Keratinocyte (primary cell): ENCODE data around the gene SELENOO. TPM values are rescaled to one million over a fixed set of nuclear protein-coding genes. Genes with fewer than 3 reads are reported as not detected.

Experiments
- DNase-seq: peaks from one replicate; pipeline ENCODE4 v3.0.0-alpha.2; 2011; ENCODE audit warnings: low read depth, missing footprints, low spot score
- FAIRE-seq: peaks from 2 replicates; lab custom pipeline; 2011; peaks lifted over from hg19 to GRCh38; lab: Jason Lieb, UNC
- H2AFZ ChIP-seq: 2 replicates; pipeline ENCODE4 v1.6.0; 2012; ENCODE audit warnings: low read length, control low read depth, inconsistent platforms; ENCODE audit not compliant: control insufficient read depth
- H3K27ac ChIP-seq: 2 replicates; pipeline ENCODE4 v1.5.1; 2011; ENCODE audit warnings: low read length; ENCODE audit not compliant: control insufficient read depth, insufficient read depth
- H3K27me3 ChIP-seq: 3 replicates; pipeline ENCODE4 v1.6.0; 2011; ENCODE audit warnings: low read length; ENCODE audit not compliant: control insufficient read depth, insufficient read depth; ENCODE audit errors: extremely low read depth
- H3K36me3 ChIP-seq, 2 experiments: 2 replicates in 1 of 2; 3 replicates in 1 of 2; pipeline ENCODE4 v1.5.1; 2011; ENCODE audit warnings: low read length in 2 of 2, mild to moderate bottlenecking in 1 of 2; ENCODE audit not compliant: control insufficient read depth in 2 of 2, insufficient read depth in 2 of 2; ENCODE audit errors: extremely low read depth in 1 of 2
- H3K4me1 ChIP-seq: 3 replicates; pipeline ENCODE4 v1.5.1; 2011; ENCODE audit warnings: low read length; ENCODE audit not compliant: control insufficient read depth, insufficient read depth; ENCODE audit errors: extremely low read depth
- H3K4me2 ChIP-seq: 3 replicates; pipeline ENCODE4 v1.6.0; 2011; ENCODE audit warnings: low read depth, low read length; ENCODE audit not compliant: control insufficient read depth, insufficient read depth; ENCODE audit errors: extremely low read depth
- H3K4me3 ChIP-seq, 3 experiments: fragments of 200-600 bp in 1 of 3; sonication (generic) in 1 of 3; 2 replicates in 2 of 3; 3 replicates in 1 of 3; pipeline ENCODE4 v1.5.1; 2011 to 2016; ENCODE audit warnings: low read length in 3 of 3, mild to moderate bottlenecking in 3 of 3, control low read depth in 2 of 3, inconsistent platforms in 1 of 3, low read depth in 1 of 3, mixed read lengths in 1 of 3, mixed run types in 1 of 3, moderate library complexity in 1 of 3; ENCODE audit not compliant: control insufficient read depth in 2 of 3, insufficient read depth in 2 of 3; ENCODE audit errors: extremely low read depth in 1 of 3
- H3K79me2 ChIP-seq: 2 replicates; pipeline ENCODE4 v1.6.0; 2012; ENCODE audit warnings: low read length; ENCODE audit not compliant: control insufficient read depth, insufficient read depth
- H3K9ac ChIP-seq: 3 replicates; pipeline ENCODE4 v1.6.0; 2011; ENCODE audit warnings: low read length; ENCODE audit not compliant: control insufficient read depth, insufficient read depth; ENCODE audit errors: extremely low read depth
- H3K9me1 ChIP-seq: 3 replicates; pipeline ENCODE4 v1.6.0; 2011; ENCODE audit warnings: low read length; ENCODE audit not compliant: control insufficient read depth, insufficient read depth; ENCODE audit errors: extremely low read depth
- H3K9me3 ChIP-seq: 2 replicates; pipeline ENCODE4 v1.5.1; 2012; ENCODE audit warnings: low read depth, low read length; ENCODE audit not compliant: control insufficient read depth
- H4K20me1 ChIP-seq: 3 replicates; pipeline ENCODE4 v1.6.0; 2011; ENCODE audit warnings: low read length; ENCODE audit not compliant: control insufficient read depth, insufficient read depth; ENCODE audit errors: extremely low read depth
- CTCF ChIP-seq, 3 experiments: IDR thresholded peaks in 1 of 3; conservative IDR thresholded peaks in 1 of 3; optimal IDR thresholded peaks in 1 of 3; 2 replicates in 2 of 3; 3 replicates in 1 of 3; pipeline versions ENCODE3 to v1.5.1; 2011; ENCODE audit warnings: low read length in 3 of 3, mild to moderate bottlenecking in 3 of 3, moderate library complexity in 2 of 3, control low read depth in 1 of 3, inconsistent platforms in 1 of 3; ENCODE audit not compliant: insufficient read depth in 2 of 3; ENCODE audit errors: extremely low read depth in 1 of 3
- EZH2 ChIP-seq: IDR thresholded peaks from one replicate; pipeline ENCODE4 v1.6.1; 2012; ENCODE audit warnings: inconsistent platforms, mild to moderate bottlenecking, low read length, moderate library complexity
- dilution Hi-C: fragments of 300-500 bp; cut with MboI; formaldehyde crosslinking; loops from one replicate; pipeline ENCODE4 v1.7.0; 2020; ENCODE audit warnings: low sequenced_read_pairs; ENCODE audit not compliant: extremely low pct_ligation_motif_present
- polyA plus RNA-seq, 5 experiments: library from polyadenylated mRNA; depleted of rRNA in 3 of 5; stranded (reverse) in 3 of 5; stranded (forward) in 1 of 5; unstranded in 1 of 5; fragments of >200 nt; gene quantifications; 1 replicate in 1 of 5; 2 replicates in 3 of 5; 3 replicates in 1 of 5; pipeline versions ENCODE4 v1.2.1 to v1.2.3, GENCODE V29; 2011 to 2012; ENCODE audit warnings: missing spikeins in 2 of 5, low read depth in 1 of 5, low replicate concordance in 1 of 5

SELENOO gene
- polyA plus RNA-seq, 1 donor (not counting 4 experiments of a cell fraction or from before 2014, with no cell fraction given) = 14.4 TPM

- Histone ChIP-seq H3K9me1 (no peaks in the 10 kb centered on the region), H2AFZ (peak overlapping the region; percentile 6), H3K9ac (no peak overlapping the region), H3K79me2 (peaks cover 2% of the 10 kb centered on the region), H3K4me2 (peak overlapping the region; percentile 83), H3K4me3 (peak overlapping the region; percentile 46 to 75 (median 74)), H3K4me1 (peaks cover 6% of the 10 kb centered on the region), H3K9me3 (no peaks in the 10 kb centered on the region), H3K27ac (no peak overlapping the region), H3K27me3 (no peaks in the 10 kb centered on the region), H4K20me1 (no peaks in the 10 kb centered on the region), H3K36me3 (peaks cover 5 to 9% of the 10 kb centered on the region in 2 experiments)
- DNase-seq = no peak
- TF ChIP-seq EZH2 (no peak), CTCF (optimal IDR thresholded peaks at IDR 0.05 in 1 of 3, IDR thresholded peaks at IDR 0.05 in 1 of 3, conservative IDR thresholded peaks at IDR 0.05 in 1 of 3; ENCODE audit: extremely low read depth in 1 of 3, insufficient read depth in 2 of 3, low read length in 3 of 3) (no peak)
- dilution Hi-C loops = no loop called here
- no peak for FAIRE-seq
These were observed 50.8 kb downstream of the SELENOO start for GRCh38 chr22:50251477-50252081.

- Histone ChIP-seq H3K4me3 (no peak overlapping the region), H3K4me2 (no peak overlapping the region), H3K9me1 (no peaks in the 10 kb centered on the region), H3K27ac (no peak overlapping the region), H2AFZ (no peak overlapping the region), H3K4me1 (peaks cover 6% of the 10 kb centered on the region), H4K20me1 (no peaks in the 10 kb centered on the region), H3K79me2 (no peaks in the 10 kb centered on the region), H3K9me3 (no peaks in the 10 kb centered on the region), H3K27me3 (no peaks in the 10 kb centered on the region), H3K9ac (no peak overlapping the region), H3K36me3 (peaks cover 3 to 5% of the 10 kb centered on the region in 2 experiments)
- DNase-seq (no peak), FAIRE-seq (peak; percentile 88)
- dilution Hi-C loops = no loop called here
- TF ChIP-seq CTCF (optimal IDR thresholded peaks at IDR 0.05 in 1 of 3, IDR thresholded peaks at IDR 0.05 in 1 of 3, conservative IDR thresholded peaks at IDR 0.05 in 1 of 3; ENCODE audit: extremely low read depth in 1 of 3, insufficient read depth in 2 of 3, low read length in 3 of 3) = peak; percentile 64 to 94 (median 72)
- no peak for TF ChIP-seq EZH2
These were observed 51.6 kb downstream of the SELENOO start for GRCh38 chr22:50252082-50253045.
